B cell (primary cell): Measurements from ENCODE around the gene BEGAIN. TPM values are rescaled to one million over a fixed set of nuclear protein-coding genes. Genes with fewer than 3 reads are reported as not detected.

ENCODE experiments used
- ATAC-seq: fragments of 200-7000 bp; cut with Tn5 transposase; one replicate; pipeline ENCODE4 v1.10.0; 2021; ENCODE audit warnings: low read depth, mild to moderate bottlenecking, moderate number of reproducible peaks, moderate library complexity
- CTCF ChIA-PET: fragments of 350-600 bp; sonication (Branson Sonifier 250); formaldehyde crosslinking; loops from one replicate; lab custom pipeline; 2021; ENCODE audit warnings: antibody characterized with exemption, inconsistent platforms; lab: Charles Lee
- POLR2A ChIA-PET: fragments of 350-600 bp; sonication (Branson Sonifier 250); formaldehyde crosslinking; loops from one replicate; lab custom pipeline; 2021; ENCODE audit warnings: antibody characterized with exemption; lab: Charles Lee
- DNase-seq: peaks from one replicate; pipeline ENCODE4 v3.0.0; 2013
- H2AFZ ChIP-seq: 2 replicates; pipeline ENCODE4 v1.6.1; 2012; ENCODE audit warnings: mild to moderate bottlenecking, low read depth, low read length; ENCODE audit not compliant: insufficient read depth, poor library complexity, severe bottlenecking
- H3K27ac ChIP-seq, 2 donors: 1 replicate in 1 of 2; 2 replicates in 1 of 2; pipeline ENCODE4 v1.5.1; 2012 to 2013; ENCODE audit warnings: low read length in 2 of 2, mild to moderate bottlenecking in 2 of 2, moderate library complexity in 1 of 2
- H3K27me3 ChIP-seq, 4 experiments: fragments of 200-600 bp in 1 of 4; sonication (generic) in 1 of 4; replicated peaks in 1 of 4; 1 replicate in 2 of 4; 2 replicates in 2 of 4; pipeline versions ENCODE4 v1.6.1 to v1.7.0; 2013 to 2016; ENCODE audit warnings: low read length in 3 of 4, mild to moderate bottlenecking in 2 of 4, mixed read lengths in 1 of 4, moderate library complexity in 1 of 4; ENCODE audit not compliant: insufficient read depth in 4 of 4, control insufficient read depth in 3 of 4; ENCODE audit errors: control extremely low read depth in 1 of 4
- H3K36me3 ChIP-seq, 2 experiments: replicated peaks in 1 of 2; 1 replicate in 1 of 2; 2 replicates in 1 of 2; pipeline versions ENCODE4 v1.6.1 to v1.7.1; 2013; ENCODE audit warnings: low read length in 1 of 2; ENCODE audit not compliant: insufficient read depth in 2 of 2, control insufficient read depth in 1 of 2; ENCODE audit errors: control extremely low read depth in 1 of 2, extremely low read depth in 1 of 2
- H3K4me1 ChIP-seq, 2 donors: fragments of 200-600 bp in 1 of 2; sonication (generic) in 1 of 2; 1 replicate in 1 of 2; 2 replicates in 1 of 2; pipeline versions ENCODE4 v1.5.1 to v1.6.1; 2013 to 2017; ENCODE audit warnings: low read length in 2 of 2; ENCODE audit not compliant: control insufficient read depth in 2 of 2, insufficient read depth in 2 of 2
- H3K4me2 ChIP-seq: replicated peaks from 2 replicates; pipeline ENCODE3; 2012; ENCODE audit warnings: mild to moderate bottlenecking, low read depth, low read length; ENCODE audit not compliant: poor library complexity, severe bottlenecking
- H3K4me3 ChIP-seq, 5 experiments: fragments of 200-600 bp in 1 of 5; sonication (generic) in 1 of 5; 1 replicate in 3 of 5; 2 replicates in 2 of 5; pipeline versions ENCODE4 v1.5.1 to v1.7.0; 2011 to 2016; ENCODE audit warnings: low read length in 4 of 5, mild to moderate bottlenecking in 4 of 5, low read depth in 2 of 5, control low read depth in 1 of 5, moderate library complexity in 1 of 5; ENCODE audit not compliant: insufficient read depth in 1 of 5; ENCODE audit errors: control extremely low read depth in 1 of 5, extremely low read depth in 1 of 5
- H3K79me2 ChIP-seq: fragments of 200-600 bp; sonication (generic); one replicate; pipeline ENCODE4 v1.6.0; 2016; ENCODE audit warnings: low read length; ENCODE audit not compliant: control insufficient read depth, insufficient read depth
- H3K9ac ChIP-seq: fragments of 200-600 bp; sonication (generic); 2 replicates; pipeline ENCODE4 v1.6.1; 2017; ENCODE audit warnings: mild to moderate bottlenecking, low read length, moderate library complexity
- H3K9me3 ChIP-seq, 3 donors: one replicate each; pipeline versions ENCODE4 v1.6.1 to v1.7.1; 2013; ENCODE audit warnings: low read length in 2 of 3; ENCODE audit not compliant: control insufficient read depth in 2 of 3, insufficient read depth in 1 of 3; ENCODE audit errors: control extremely low read depth in 1 of 3
- H4K20me1 ChIP-seq: 2 replicates; pipeline ENCODE4 v1.6.0; 2012; ENCODE audit warnings: mild to moderate bottlenecking, low read length; ENCODE audit not compliant: insufficient read depth, control insufficient read depth, poor library complexity, severe bottlenecking
- H3K27ac Mint-ChIP-seq: one replicate; pipeline ENCODE4 v1.8.0; 2021; ENCODE audit warnings: mixed read lengths
- H3K27me3 Mint-ChIP-seq: one replicate; pipeline ENCODE4 v1.8.0; 2021; ENCODE audit warnings: mixed read lengths
- H3K4me1 Mint-ChIP-seq: one replicate; pipeline ENCODE4 v1.8.0; 2021; ENCODE audit warnings: mixed read lengths
- H3K4me3 Mint-ChIP-seq: one replicate; pipeline ENCODE4 v1.8.0; 2021; ENCODE audit warnings: mixed read lengths
- H3K9me3 Mint-ChIP-seq: one replicate; pipeline ENCODE4 v1.8.0; 2022; ENCODE audit warnings: mixed read lengths; ENCODE audit not compliant: insufficient read depth
- CTCF ChIP-seq: fragments of 200-600 bp; IDR thresholded peaks from one replicate; pipeline ENCODE4 v1.8.0; 2022; ENCODE audit warnings: antibody characterized with exemption, mild to moderate bottlenecking
- EZH2 ChIP-seq: IDR thresholded peaks from 2 replicates; pipeline ENCODE4 v1.6.1; 2012; ENCODE audit warnings: borderline replicate concordance, low read depth, mild to moderate bottlenecking, moderate library complexity, low read length; ENCODE audit not compliant: insufficient read depth, poor library complexity, severe bottlenecking
- WGBS: methylation state at CpG from one replicate; pipeline ENCODE4 v1.1.5; 2013; ENCODE audit warnings: missing lambda C conversion rate; ENCODE audit not compliant: insufficient coverage; 5-methylcytosine and 5-hydroxymethylcytosine counted together
- intact Hi-C: fragments of 100-400 bp; cut with micrococcal nuclease; formaldehyde crosslinking; loops from one replicate; pipeline ENCODE4 v1.10.0; 2022
- polyA plus RNA-seq: library from polyadenylated mRNA; depleted of rRNA; stranded (reverse); fragments of >200 nt; gene quantifications from 2 replicates; pipeline ENCODE4 v1.2.3, GENCODE V29; 2012
- total RNA-seq, 2 donors: library from RNA; stranded (reverse); fragments of 120-200 nt in 1 of 2; gene quantifications; 1 replicate in 1 of 2; 2 replicates in 1 of 2; pipeline versions ENCODE4 v1.2.3 to v1.2.4, GENCODE V29; 2013 to 2022

Gene BEGAIN
- total and polyA plus RNA-seq, 2 donors (not counting 1 experiment from before 2014, with no cell fraction given): 4.9 TPM; not detected in 1

DNA sequence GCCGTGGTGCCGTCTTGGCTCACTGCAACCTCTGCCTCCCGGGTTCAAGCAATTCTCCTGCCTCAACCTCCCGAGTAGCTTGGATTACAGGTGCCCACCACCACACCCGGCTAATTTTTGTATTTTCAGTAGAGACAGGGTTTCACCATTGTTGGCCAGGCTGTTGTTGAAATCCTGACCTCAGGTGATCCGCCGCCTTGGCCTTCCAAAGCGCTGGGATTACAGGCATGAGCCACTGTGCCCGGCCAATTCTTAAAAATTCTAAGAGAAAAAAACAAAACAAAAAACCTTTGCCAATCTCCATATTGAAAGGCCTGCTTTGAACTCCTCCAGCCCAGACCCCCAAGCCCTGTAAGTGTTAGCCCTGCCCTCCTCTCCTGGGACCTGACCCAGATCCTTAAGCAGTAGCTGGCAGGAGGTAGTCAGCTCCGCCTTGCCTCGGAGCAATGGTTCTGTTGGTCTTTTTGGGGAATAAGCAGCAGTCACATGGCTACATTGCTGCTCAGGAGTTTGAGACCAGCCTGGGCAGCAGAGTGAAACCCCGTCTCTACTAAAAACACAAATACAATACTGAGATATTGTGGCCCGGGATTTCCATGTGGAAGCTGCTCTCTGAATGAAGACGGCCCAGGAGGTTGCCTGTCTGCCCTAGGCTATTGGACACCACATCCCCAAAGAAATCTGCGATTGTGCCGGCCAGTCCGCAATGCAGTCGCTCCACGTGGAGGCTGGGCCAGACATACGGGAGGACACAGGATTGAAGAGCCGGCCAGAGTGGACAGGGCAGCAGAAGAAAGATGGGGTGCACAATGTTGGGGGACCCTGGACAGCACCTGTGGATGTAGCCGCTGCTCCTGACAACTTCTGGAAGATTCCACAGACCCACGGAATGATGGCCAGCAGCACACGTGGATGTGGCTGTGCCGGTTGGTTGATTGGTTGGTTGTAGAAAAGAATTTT, 28.8 kb upstream of the BEGAIN start:
- no peak for ATAC-seq
- no peak overlapping the region for H3K27ac Mint-ChIP-seq

More for the DNA sequence above, 28.8 kb upstream of the BEGAIN start:
- no peak overlapping the region for H3K4me3 ChIP-seq
- TF ChIP-seq CTCF: no peak
- TF ChIP-seq EZH2: no peak
- no peak overlapping the region for H3K27ac ChIP-seq
- H3K27me3 ChIP-seq: peaks cover 0 to 4% (median 0%) of the 10 kb centered on the region in 4 experiments
- ChIA-PET CTCF (interaction anchor here (1.2 kb wide), 1 partner anchor 9 kb away, joined by 3 read pairs; no protein-coding TSS in a partner anchor), POLR2A (no interaction called here)
- Mint-ChIP-seq H3K4me1 (no peaks in the 10 kb centered on the region), H3K9me3 (peaks cover 2% of the 10 kb centered on the region), H3K4me3 (no peak overlapping the region), H3K27me3 (peaks cover 17% of the 10 kb centered on the region)
- DNase-seq: no peak
- H3K4me1 ChIP-seq: no peaks in the 10 kb centered on the region
- WGBS: 90% methylated on average over 20 of the region's 25 CpGs
- no peak overlapping the region for H2AFZ ChIP-seq
- H3K36me3 ChIP-seq: no peaks in the 10 kb centered on the region
- H3K9ac ChIP-seq: no peak overlapping the region
- H4K20me1 ChIP-seq: no peaks in the 10 kb centered on the region
- H3K9me3 ChIP-seq: no peaks in the 10 kb centered on the region
- intact Hi-C loops: no loop called here
- H3K79me2 ChIP-seq: no peaks in the 10 kb centered on the region
- no peak overlapping the region for H3K4me2 ChIP-seq
